ENCODE results near the gene YPEL5. TPM values are rescaled to one million over a fixed set of nuclear protein-coding genes. Genes with fewer than 3 reads are reported as not detected.

YPEL5 gene
- polyA plus RNA-seq, 1 of the 3 experiments (the other 2 are of a cell fraction): 60.5 TPM

DNA sequence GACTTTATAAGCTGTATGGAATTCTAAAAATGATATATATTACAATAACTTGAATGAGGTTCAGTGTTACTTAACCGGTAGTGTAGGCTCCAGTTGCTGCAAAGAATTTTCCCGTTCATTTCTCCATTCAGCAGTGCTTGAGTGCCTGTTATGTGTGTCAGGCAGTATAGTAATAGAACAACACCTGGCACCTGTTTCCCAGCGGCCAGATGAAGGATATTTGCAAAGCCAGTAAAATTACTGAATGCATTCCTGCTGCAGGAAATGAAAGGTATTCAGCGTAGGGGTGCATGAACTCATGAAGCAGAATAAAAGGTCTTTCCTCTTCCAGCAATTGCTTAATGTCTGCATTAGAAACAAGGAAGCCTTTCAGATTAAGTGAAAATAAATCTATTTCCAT is 18.8 kb downstream of the YPEL5 start:
- Histone ChIP-seq H4K20me1 (ENCODE audit: insufficient read depth) (no peaks in the 10 kb centered on the region), H2AFZ (ENCODE audit: low read depth) (no peak overlapping the region), H3K79me2 (ENCODE audit: insufficient read depth) (no peaks in the 10 kb centered on the region), H3K27me3 (ENCODE audit: insufficient read depth) (no peaks in the 10 kb centered on the region), H3K9me2 (no peaks in the 10 kb centered on the region), H3K9me3 (no peaks in the 10 kb centered on the region), H3K27ac (ENCODE audit: low read depth in 2 of 2, low read length in 1 of 2) (no peak overlapping the region), H3K4me2 (no peak overlapping the region), H3K9ac (no peak overlapping the region), H3K4me3 (ENCODE audit: low read depth in 2 of 2, low read length in 1 of 2) (no peak overlapping the region), H3K36me3 (replicated peaks in 1 of 2; ENCODE audit: control insufficient read depth in 1 of 2, insufficient read depth in 2 of 2, low read length in 1 of 2) (peaks cover 9 to 16% of the 10 kb centered on the region in 2 experiments), H3F3A (replicated peaks; ENCODE audit: insufficient read depth) (peaks cover 11% of the 10 kb centered on the region), H3K4me1 (ENCODE audit: control insufficient read depth in 1 of 2, insufficient read depth in 2 of 2, low read depth in 1 of 2, low read length in 1 of 2) (peaks cover 2 to 9% of the 10 kb centered on the region in 2 experiments; a peak in 3 of 4 replicates)
- no peak for DNase-seq
- TF ChIP-seq JUND (IDR thresholded peaks at IDR 0.05): no peak
- TF ChIP-seq, protein P1, sequence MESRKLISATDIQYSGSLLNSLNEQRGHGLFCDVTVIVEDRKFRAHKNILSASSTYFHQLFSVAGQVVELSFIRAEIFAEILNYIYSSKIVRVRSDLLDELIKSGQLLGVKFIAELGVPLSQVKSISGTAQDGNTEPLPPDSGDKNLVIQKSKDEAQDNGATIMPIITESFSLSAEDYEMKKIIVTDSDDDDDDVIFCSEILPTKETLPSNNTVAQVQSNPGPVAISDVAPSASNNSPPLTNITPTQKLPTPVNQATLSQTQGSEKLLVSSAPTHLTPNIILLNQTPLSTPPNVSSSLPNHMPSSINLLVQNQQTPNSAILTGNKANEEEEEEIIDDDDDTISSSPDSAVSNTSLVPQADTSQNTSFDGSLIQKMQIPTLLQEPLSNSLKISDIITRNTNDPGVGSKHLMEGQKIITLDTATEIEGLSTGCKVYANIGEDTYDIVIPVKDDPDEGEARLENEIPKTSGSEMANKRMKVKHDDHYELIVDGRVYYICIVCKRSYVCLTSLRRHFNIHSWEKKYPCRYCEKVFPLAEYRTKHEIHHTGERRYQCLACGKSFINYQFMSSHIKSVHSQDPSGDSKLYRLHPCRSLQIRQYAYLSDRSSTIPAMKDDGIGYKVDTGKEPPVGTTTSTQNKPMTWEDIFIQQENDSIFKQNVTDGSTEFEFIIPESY (IDR thresholded peaks at IDR 0.05; ENCODE audit: borderline replicate concordance, low read depth): no peak
- TF ChIP-seq EZH2phosphoT487 (IDR thresholded peaks at IDR 0.05; ENCODE audit: borderline replicate concordance, low read depth): no peak
- no peak for TF ChIP-seq GATA2 (CRISPR knock-in tag; IDR thresholded peaks at IDR 0.05)
- no peak for TF ChIP-seq GABPA (IDR thresholded peaks at IDR 0.05; ENCODE audit: low read depth)
- ChIA-PET POLR2A (interaction anchor here (0.9 to 1.5 kb wide), 4 partner anchors 18 to 697 kb away, joined by 3 to 6 read pairs (median 5); partner anchors contain the start of gene YPEL5), CTCF (interaction anchor here (0.6 to 9.5 kb wide), 104 partner anchors 9 to 1210 kb away, joined by 3 to 530 read pairs (median 4); partner anchors contain the start of genes LBH, LCLAT1 and YPEL5)
- WGBS (ENCODE audit: low lambda C conversion rate): 96% methylated on average over 4 of the region's 4 CpGs

- no peak overlapping the region for H3K4me2 ChIP-seq
- POLR2A ChIA-PET: no interaction called here
- no peaks in the 10 kb centered on the region for H4K20me1 ChIP-seq (ENCODE audit: insufficient read depth)
- H3K9me2 ChIP-seq: no peaks in the 10 kb centered on the region
- no peak overlapping the region for H3K4me3 ChIP-seq (ENCODE audit: low read depth in 2 of 2, low read length in 1 of 2)
- DNase-seq: no peak
- no peaks in the 10 kb centered on the region for H3F3A ChIP-seq (replicated peaks; ENCODE audit: insufficient read depth)
- no peaks in the 10 kb centered on the region for H3K79me2 ChIP-seq (ENCODE audit: insufficient read depth)
- no peak overlapping the region for H3K9ac ChIP-seq
- no peaks in the 10 kb centered on the region for H3K9me3 ChIP-seq
- CTCF ChIA-PET: interaction anchor here (0.9 to 1.1 kb wide), 2 partner anchors 22 to 539 kb away, joined by 3 to 5 read pairs; no protein-coding TSS in a partner anchor
- H3K4me1 ChIP-seq (ENCODE audit: control insufficient read depth in 1 of 2, insufficient read depth in 2 of 2, low read depth in 1 of 2, low read length in 1 of 2): no peaks in the 10 kb centered on the region
- H3K36me3 ChIP-seq (replicated peaks in 1 of 2; ENCODE audit: control insufficient read depth in 1 of 2, insufficient read depth in 2 of 2, low read length in 1 of 2): no peaks in the 10 kb centered on the region
- H3K27ac ChIP-seq (ENCODE audit: low read depth in 2 of 2, low read length in 1 of 2): no peak overlapping the region
- H2AFZ ChIP-seq (ENCODE audit: low read depth): no peak overlapping the region
- WGBS (ENCODE audit: low lambda C conversion rate): no CpG with 5 or more reads among the region's 1 CpG
- H3K27me3 ChIP-seq (ENCODE audit: insufficient read depth): no peaks in the 10 kb centered on the region
- no peak for TF ChIP-seq EZH2phosphoT487 (IDR thresholded peaks at IDR 0.05; ENCODE audit: borderline replicate concordance, low read depth)
- TF ChIP-seq REST (IDR thresholded peaks at IDR 0.05; ENCODE audit: low read depth, low read length): no peak
- TF ChIP-seq NFIC (IDR thresholded peaks at IDR 0.05; ENCODE audit: borderline replicate concordance): no peak
- TF ChIP-seq, protein P2, sequence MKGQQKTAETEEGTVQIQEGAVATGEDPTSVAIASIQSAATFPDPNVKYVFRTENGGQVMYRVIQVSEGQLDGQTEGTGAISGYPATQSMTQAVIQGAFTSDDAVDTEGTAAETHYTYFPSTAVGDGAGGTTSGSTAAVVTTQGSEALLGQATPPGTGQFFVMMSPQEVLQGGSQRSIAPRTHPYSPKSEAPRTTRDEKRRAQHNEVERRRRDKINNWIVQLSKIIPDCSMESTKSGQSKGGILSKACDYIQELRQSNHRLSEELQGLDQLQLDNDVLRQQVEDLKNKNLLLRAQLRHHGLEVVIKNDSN (IDR thresholded peaks at IDR 0.05; ENCODE audit: borderline replicate concordance, low read depth): no peak
- no peak for TF ChIP-seq MXI1 (IDR thresholded peaks at IDR 0.05; ENCODE audit: low read depth, low read length)
- TF ChIP-seq, protein P1 (IDR thresholded peaks at IDR 0.05; ENCODE audit: borderline replicate concordance, low read depth): no peak
- no peak for TF ChIP-seq RCOR1 (IDR thresholded peaks at IDR 0.05; ENCODE audit: low read length)
- TF ChIP-seq CHD2 (IDR thresholded peaks at IDR 0.05; ENCODE audit: low read length, partially characterized antibody): no peak
- TF ChIP-seq, protein P3, sequence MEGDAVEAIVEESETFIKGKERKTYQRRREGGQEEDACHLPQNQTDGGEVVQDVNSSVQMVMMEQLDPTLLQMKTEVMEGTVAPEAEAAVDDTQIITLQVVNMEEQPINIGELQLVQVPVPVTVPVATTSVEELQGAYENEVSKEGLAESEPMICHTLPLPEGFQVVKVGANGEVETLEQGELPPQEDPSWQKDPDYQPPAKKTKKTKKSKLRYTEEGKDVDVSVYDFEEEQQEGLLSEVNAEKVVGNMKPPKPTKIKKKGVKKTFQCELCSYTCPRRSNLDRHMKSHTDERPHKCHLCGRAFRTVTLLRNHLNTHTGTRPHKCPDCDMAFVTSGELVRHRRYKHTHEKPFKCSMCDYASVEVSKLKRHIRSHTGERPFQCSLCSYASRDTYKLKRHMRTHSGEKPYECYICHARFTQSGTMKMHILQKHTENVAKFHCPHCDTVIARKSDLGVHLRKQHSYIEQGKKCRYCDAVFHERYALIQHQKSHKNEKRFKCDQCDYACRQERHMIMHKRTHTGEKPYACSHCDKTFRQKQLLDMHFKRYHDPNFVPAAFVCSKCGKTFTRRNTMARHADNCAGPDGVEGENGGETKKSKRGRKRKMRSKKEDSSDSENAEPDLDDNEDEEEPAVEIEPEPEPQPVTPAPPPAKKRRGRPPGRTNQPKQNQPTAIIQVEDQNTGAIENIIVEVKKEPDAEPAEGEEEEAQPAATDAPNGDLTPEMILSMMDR (IDR thresholded peaks at IDR 0.05): no peak
- no peak for TF ChIP-seq JUND (IDR thresholded peaks at IDR 0.05)
- TF ChIP-seq RFX5 (IDR thresholded peaks at IDR 0.05; ENCODE audit: low read length): no peak
- TF ChIP-seq ELF1 (IDR thresholded peaks at IDR 0.05): no peak
- no peak for TF ChIP-seq GATA2 (CRISPR knock-in tag; IDR thresholded peaks at IDR 0.05)
- TF ChIP-seq TEAD4 (IDR thresholded peaks at IDR 0.05; ENCODE audit: borderline replicate concordance, insufficient read depth): no peak
- no peak for TF ChIP-seq YY1 (IDR thresholded peaks at IDR 0.05; ENCODE audit: low read depth)
These were observed 25.8 kb downstream of the YPEL5 start for GRCh38 chr2:30172627-30173026.

All from SK-N-SH (cell line).